HG03097 (cell line): ENCODE data around the gene THUMPD1.
A peak's percentile ranks its signal among the peaks of the same experiment; 100 is the strongest.
"Not testable (repeated sequence)": the region's sequence is repeated elsewhere in the genome, so short reads cannot be mapped to it uniquely, and the experiment has no call there.

ENCODE experiments used
- ATAC-seq: cut with Tn5 transposase; IDR thresholded peaks from one replicate; pipeline ENCODE4 v1.9.1; 2021; ENCODE audit not compliant: unreplicated experiment, low FRiP score

THUMPD1 gene

GRCh38 chr16:20741554-20742285, at the start of gene THUMPD1:
TSS of gene THUMPD1 (minus strand) at chr16:20741818. CDS start at chr16:20741739, 79 bp downstream.
- ATAC-seq, result peak; percentile 72

GRCh38 chr16:20789130-20789529, 47.5 kb upstream of the THUMPD1 start:
- no peak for ATAC-seq

GRCh38 chr16:20784204-20784603, 42.6 kb upstream of the THUMPD1 start:
- no peak for ATAC-seq

- ATAC-seq, result no peak
These were observed 40.9 kb upstream of the THUMPD1 start for GRCh38 chr16:20782470-20782869.

GRCh38 chr16:20781697-20782096, 40.1 kb upstream of the THUMPD1 start:
- no peak for ATAC-seq

- ATAC-seq, result no peak
These were observed 33.2 kb upstream of the THUMPD1 start for GRCh38 chr16:20774703-20775362.

- no peak for ATAC-seq
These were observed 32.1 kb upstream of the THUMPD1 start for GRCh38 chr16:20773679-20774078.

GRCh38 chr16:20768818-20769217, 27.2 kb upstream of the THUMPD1 start:
- no peak for ATAC-seq

GRCh38 chr16:20768121-20768520, 26.5 kb upstream of the THUMPD1 start:
- no peak for ATAC-seq

GRCh38 chr16:20767577-20767976, 26.0 kb upstream of the THUMPD1 start:
- ATAC-seq, result no peak

GRCh38 chr16:20766294-20766693, 24.7 kb upstream of the THUMPD1 start:
- no peak for ATAC-seq

- no peak for ATAC-seq
These were observed 24.1 kb upstream of the THUMPD1 start for GRCh38 chr16:20765732-20766131.

GRCh38 chr16:20764448-20764847, 22.8 kb upstream of the THUMPD1 start:
- ATAC-seq, result not testable (repeated sequence)

GRCh38 chr16:20763461-20764232, 22.0 kb upstream of the THUMPD1 start, which contains the start of gene ACSM3:
TSS of gene ACSM3 (plus strand) at chr16:20764014. CDS start at chr16:20770035, 6,021 bp downstream.
- ATAC-seq, result peak; percentile 92

- no peak for ATAC-seq
These were observed 20.9 kb upstream of the THUMPD1 start for GRCh38 chr16:20762404-20763123.

- no peak for ATAC-seq
These were observed 19.6 kb upstream of the THUMPD1 start for GRCh38 chr16:20761175-20761574.

GRCh38 chr16:20760346-20760745, 18.7 kb upstream of the THUMPD1 start:
- ATAC-seq, result no peak

GRCh38 chr16:20755799-20756198, 14.2 kb upstream of the THUMPD1 start:
- not testable (repeated sequence) for ATAC-seq

- ATAC-seq, result no peak
These were observed 13.6 kb upstream of the THUMPD1 start for GRCh38 chr16:20755238-20755637.

GRCh38 chr16:20753727-20754126, 12.1 kb upstream of the THUMPD1 start:
- ATAC-seq, result no peak

GRCh38 chr16:20750558-20750957, 8.9 kb upstream of the THUMPD1 start:
- no peak for ATAC-seq
